Measurements from ENCODE around the gene C12orf75. TPM values are rescaled to one million over a fixed set of nuclear protein-coding genes. Genes with fewer than 3 reads are reported as not detected.

Gene C12orf75
- total and polyA plus RNA-seq, 2 experiments from 2014 or later: 43.9 to 69.8 TPM

DNA sequence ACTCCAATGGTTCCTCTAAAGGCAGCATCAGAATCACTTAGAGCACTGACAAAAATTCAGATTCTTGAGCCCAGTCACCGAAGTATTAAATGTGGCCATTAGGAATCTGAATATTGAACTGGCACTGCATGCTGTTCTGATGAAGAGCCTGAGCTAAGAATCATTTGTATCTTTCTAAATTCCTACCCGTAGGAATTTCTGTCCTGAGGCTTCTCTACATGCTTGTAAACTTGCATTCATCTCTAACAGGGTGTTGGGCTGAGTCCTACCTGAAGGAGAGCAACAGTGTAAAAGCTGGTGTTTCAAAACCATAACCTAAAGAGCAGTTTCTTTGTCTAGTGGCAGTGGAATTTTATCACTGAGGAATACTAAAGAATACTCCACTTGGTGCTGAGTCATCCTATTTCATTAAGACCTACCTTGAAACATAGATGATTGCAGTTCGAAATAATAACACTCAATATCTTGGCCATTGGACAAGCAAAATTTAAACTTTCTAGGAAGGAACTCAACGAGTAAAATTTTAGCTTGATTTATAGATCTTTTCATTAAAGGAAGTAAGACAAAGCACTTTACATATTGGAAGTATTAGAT lies 35.5 kb upstream of the C12orf75 start:
- Histone ChIP-seq H3K4me3 (no peak overlapping the region), H3F3A (replicated peaks; ENCODE audit: low read depth) (no peaks in the 10 kb centered on the region), H3K36me3 (ENCODE audit: insufficient read depth) (peaks cover 14% of the 10 kb centered on the region; the same call in 1 of the 2 replicates), H3K4me1 (ENCODE audit: insufficient read depth) (peaks cover 17% of the 10 kb centered on the region), H2AFZ (peak overlapping the region; percentile 9; the same call in 1 of the 2 replicates), H4K20me1 (replicated peaks; ENCODE audit: insufficient read depth) (no peaks in the 10 kb centered on the region), H3K27ac (ENCODE audit: low read depth) (no peak overlapping the region), H3K79me2 (replicated peaks; ENCODE audit: insufficient read depth) (no peaks in the 10 kb centered on the region), H3K9me2 (ENCODE audit: insufficient read depth) (no peaks in the 10 kb centered on the region), H3K4me2 (no peak overlapping the region), H3K27me3 (ENCODE audit: insufficient read depth) (no peaks in the 10 kb centered on the region)
- no peaks in the 10 kb centered on the region for H3K27me3 Mint-ChIP-seq (ENCODE audit: insufficient read depth, low read depth, poor library complexity)
- DNase-seq (ENCODE audit: low spot score) (no peak), ATAC-seq (no peak)
- peaks cover 27% of the 10 kb centered on the region for H3K9me3 Mint-ChIP-seq
- no peak overlapping the region for H3K4me3 Mint-ChIP-seq
- H3K36me3 Mint-ChIP-seq (ENCODE audit: low read depth): peaks cover 26% of the 10 kb centered on the region
- no peak for TF ChIP-seq EZH2phosphoT487 (IDR thresholded peaks at IDR 0.05; ENCODE audit: unreplicated experiment)
- TF ChIP-seq, protein P1, sequence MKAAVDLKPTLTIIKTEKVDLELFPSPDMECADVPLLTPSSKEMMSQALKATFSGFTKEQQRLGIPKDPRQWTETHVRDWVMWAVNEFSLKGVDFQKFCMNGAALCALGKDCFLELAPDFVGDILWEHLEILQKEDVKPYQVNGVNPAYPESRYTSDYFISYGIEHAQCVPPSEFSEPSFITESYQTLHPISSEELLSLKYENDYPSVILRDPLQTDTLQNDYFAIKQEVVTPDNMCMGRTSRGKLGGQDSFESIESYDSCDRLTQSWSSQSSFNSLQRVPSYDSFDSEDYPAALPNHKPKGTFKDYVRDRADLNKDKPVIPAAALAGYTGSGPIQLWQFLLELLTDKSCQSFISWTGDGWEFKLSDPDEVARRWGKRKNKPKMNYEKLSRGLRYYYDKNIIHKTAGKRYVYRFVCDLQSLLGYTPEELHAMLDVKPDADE (IDR thresholded peaks at IDR 0.05): no peak
- TF ChIP-seq ZNF114 (CRISPR knock-in tag; IDR thresholded peaks at IDR 0.05): no peak
- TF ChIP-seq, protein P2, sequence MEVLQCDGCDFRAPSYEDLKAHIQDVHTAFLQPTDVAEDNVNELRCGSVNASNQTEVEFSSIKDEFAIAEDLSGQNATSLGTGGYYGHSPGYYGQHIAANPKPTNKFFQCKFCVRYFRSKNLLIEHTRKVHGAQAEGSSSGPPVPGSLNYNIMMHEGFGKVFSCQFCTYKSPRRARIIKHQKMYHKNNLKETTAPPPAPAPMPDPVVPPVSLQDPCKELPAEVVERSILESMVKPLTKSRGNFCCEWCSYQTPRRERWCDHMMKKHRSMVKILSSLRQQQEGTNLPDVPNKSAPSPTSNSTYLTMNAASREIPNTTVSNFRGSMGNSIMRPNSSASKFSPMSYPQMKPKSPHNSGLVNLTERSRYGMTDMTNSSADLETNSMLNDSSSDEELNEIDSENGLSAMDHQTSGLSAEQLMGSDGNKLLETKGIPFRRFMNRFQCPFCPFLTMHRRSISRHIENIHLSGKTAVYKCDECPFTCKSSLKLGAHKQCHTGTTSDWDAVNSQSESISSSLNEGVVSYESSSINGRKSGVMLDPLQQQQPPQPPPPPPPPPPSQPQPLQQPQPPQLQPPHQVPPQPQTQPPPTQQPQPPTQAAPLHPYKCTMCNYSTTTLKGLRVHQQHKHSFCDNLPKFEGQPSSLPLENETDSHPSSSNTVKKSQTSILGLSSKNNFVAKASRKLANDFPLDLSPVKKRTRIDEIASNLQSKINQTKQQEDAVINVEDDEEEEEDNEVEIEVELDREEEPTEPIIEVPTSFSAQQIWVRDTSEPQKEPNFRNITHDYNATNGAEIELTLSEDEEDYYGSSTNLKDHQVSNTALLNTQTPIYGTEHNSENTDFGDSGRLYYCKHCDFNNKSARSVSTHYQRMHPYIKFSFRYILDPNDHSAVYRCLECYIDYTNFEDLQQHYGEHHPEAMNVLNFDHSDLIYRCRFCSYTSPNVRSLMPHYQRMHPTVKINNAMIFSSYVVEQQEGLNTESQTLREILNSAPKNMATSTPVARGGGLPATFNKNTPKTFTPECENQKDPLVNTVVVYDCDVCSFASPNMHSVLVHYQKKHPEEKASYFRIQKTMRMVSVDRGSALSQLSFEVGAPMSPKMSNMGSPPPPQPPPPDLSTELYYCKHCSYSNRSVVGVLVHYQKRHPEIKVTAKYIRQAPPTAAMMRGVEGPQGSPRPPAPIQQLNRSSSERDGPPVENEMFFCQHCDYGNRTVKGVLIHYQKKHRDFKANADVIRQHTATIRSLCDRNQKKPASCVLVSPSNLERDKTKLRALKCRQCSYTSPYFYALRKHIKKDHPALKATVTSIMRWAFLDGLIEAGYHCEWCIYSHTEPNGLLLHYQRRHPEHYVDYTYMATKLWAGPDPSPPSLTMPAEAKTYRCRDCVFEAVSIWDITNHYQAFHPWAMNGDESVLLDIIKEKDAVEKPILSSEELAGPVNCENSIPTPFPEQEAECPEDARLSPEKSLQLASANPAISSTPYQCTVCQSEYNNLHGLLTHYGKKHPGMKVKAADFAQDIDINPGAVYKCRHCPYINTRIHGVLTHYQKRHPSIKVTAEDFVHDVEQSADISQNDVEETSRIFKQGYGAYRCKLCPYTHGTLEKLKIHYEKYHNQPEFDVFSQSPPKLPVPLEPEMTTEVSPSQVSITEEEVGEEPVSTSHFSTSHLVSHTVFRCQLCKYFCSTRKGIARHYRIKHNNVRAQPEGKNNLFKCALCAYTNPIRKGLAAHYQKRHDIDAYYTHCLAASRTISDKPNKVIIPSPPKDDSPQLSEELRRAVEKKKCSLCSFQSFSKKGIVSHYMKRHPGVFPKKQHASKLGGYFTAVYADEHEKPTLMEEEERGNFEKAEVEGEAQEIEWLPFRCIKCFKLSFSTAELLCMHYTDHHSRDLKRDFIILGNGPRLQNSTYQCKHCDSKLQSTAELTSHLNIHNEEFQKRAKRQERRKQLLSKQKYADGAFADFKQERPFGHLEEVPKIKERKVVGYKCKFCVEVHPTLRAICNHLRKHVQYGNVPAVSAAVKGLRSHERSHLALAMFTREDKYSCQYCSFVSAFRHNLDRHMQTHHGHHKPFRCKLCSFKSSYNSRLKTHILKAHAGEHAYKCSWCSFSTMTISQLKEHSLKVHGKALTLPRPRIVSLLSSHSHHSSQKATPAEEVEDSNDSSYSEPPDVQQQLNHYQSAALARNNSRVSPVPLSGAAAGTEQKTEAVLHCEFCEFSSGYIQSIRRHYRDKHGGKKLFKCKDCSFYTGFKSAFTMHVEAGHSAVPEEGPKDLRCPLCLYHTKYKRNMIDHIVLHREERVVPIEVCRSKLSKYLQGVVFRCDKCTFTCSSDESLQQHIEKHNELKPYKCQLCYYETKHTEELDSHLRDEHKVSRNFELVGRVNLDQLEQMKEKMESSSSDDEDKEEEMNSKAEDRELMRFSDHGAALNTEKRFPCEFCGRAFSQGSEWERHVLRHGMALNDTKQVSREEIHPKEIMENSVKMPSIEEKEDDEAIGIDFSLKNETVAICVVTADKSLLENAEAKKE (CRISPR knock-in tag; IDR thresholded peaks at IDR 0.05): no peak
- TF ChIP-seq CREB1 (CRISPR knock-in tag; IDR thresholded peaks at IDR 0.05; ENCODE audit: low read depth): no peak
- no peak for TF ChIP-seq NANOG (IDR thresholded peaks at IDR 0.05; ENCODE audit: borderline replicate concordance)
- no peak for TF ChIP-seq JUNB (IDR thresholded peaks at IDR 0.05; ENCODE audit: unreplicated experiment)
- TF ChIP-seq, protein P3, sequence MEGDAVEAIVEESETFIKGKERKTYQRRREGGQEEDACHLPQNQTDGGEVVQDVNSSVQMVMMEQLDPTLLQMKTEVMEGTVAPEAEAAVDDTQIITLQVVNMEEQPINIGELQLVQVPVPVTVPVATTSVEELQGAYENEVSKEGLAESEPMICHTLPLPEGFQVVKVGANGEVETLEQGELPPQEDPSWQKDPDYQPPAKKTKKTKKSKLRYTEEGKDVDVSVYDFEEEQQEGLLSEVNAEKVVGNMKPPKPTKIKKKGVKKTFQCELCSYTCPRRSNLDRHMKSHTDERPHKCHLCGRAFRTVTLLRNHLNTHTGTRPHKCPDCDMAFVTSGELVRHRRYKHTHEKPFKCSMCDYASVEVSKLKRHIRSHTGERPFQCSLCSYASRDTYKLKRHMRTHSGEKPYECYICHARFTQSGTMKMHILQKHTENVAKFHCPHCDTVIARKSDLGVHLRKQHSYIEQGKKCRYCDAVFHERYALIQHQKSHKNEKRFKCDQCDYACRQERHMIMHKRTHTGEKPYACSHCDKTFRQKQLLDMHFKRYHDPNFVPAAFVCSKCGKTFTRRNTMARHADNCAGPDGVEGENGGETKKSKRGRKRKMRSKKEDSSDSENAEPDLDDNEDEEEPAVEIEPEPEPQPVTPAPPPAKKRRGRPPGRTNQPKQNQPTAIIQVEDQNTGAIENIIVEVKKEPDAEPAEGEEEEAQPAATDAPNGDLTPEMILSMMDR (conservative IDR thresholded peaks at IDR 0.05; ENCODE audit: low read depth in 2 of 2): no peak
- TF ChIP-seq POLR2AphosphoS5 (IDR thresholded peaks at IDR 0.05; ENCODE audit: low read depth): no peak
- peaks cover 18% of the 10 kb centered on the region for H3K4me1 Mint-ChIP-seq
- H3K27ac Mint-ChIP-seq: peak overlapping the region; percentile 65; the same call in 1 of the 2 replicates

Data from GM23338 (cell line).